A172 (cell line): ENCODE results near the gene AP1S1. TPM values are rescaled to one million over a fixed set of nuclear protein-coding genes. Genes with fewer than 3 reads are reported as not detected.
"Not testable (repeated sequence)": the region's sequence is repeated elsewhere in the genome, so short reads cannot be mapped to it uniquely, and the experiment has no call there.

Source experiments
- DNase-seq: peaks from one replicate; pipeline ENCODE4 v3.0.0-alpha.2; 2015; ENCODE audit warnings: low spot score
- total RNA-seq: library from RNA; depleted of rRNA; stranded (reverse); fragments of >200 nt; shearing (Covaris generic); gene quantifications from 2 replicates; pipeline ENCODE4 v1.2.3, GENCODE V29; 2014

AP1S1 gene
- total RNA-seq, 1 experiment from 2014 or later = 409 TPM

DNA sequence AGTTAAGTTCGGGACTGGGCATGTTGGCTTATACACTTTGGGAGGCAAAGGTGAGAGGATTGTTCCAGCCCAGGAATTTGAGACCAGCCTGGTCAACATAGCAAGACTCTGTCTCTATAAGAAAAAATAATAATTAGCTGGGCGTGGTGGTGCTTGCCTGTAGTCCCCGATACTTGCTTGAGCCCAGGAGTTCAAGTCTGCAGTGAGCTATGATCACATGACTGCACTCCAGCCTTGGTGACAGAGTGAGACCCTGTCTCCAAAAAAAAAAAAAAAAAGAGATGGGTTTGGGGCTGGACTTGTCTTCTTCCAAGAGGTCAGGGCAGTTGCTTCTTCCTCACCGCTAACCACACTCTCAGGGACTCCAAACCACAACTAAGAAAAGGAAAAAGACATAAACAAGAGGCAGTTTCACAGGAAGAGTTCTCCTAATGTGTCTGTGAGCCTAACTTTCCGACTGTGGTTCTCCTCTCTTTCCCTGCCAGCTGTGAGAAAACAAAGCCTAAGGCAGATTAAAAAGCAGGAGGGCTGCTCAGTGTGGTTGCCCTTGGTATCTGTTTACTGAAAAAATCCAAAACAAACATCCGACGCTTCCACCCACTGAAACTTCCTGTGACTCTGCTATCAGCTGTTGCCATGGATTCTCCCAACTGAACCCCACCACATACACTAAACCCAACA lies 29.8 kb upstream of the AP1S1 start:
- peak; percentile 93 for DNase-seq

DNA sequence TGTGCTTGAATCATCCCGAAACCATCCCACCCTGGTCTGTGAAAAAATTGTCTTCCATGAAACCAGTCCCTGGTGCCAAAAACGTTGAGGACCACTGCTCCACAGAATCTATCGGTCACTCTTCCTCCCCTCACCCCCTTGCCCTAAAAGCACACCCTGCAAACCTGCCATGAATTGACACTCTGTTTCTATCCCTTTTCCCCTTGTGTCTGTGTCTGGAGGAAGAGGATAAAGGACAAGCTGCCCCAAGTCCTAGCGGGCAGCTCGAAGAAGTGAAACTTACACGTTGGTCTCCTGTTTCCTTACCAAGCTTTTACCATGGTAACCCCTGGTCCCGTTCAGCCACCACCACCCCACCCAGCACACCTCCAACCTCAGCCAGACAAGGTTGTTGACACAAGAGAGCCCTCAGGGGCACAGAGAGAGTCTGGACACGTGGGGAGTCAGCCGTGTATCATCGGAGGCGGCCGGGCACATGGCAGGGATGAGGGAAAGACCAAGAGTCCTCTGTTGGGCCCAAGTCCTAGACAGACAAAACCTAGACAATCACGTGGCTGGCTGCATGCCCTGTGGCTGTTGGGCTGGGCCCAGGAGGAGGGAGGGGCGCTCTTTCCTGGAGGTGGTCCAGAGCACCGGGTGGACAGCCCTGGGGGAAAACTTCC lies 28.2 kb upstream of the AP1S1 start:
- DNase-seq = peak; percentile 89

DNA sequence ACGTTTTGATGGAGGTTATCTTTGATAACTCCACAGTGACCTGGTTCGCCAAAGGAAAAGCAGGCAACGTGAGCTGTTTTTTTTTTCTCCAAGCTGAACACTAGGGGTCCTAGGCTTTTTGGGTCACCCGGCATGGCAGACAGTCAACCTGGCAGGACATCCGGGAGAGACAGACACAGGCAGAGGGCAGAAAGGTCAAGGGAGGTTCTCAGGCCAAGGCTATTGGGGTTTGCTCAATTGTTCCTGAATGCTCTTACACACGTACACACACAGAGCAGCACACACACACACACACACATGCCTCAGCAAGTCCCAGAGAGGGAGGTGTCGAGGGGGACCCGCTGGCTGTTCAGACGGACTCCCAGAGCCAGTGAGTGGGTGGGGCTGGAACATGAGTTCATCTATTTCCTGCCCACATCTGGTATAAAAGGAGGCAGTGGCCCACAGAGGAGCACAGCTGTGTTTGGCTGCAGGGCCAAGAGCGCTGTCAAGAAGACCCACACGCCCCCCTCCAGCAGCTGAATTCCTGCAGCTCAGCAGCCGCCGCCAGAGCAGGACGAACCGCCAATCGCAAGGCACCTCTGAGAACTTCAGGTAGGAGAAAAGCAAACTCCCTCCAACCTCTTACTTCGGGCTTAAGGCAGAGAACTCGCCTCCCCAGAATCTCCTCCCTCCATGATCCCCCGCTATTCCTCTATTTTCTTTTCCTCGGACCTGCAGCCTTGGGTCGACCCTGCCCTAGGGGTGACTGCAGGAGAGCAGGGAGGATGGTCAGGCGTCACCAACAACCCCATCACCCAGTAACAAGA lies 27.4 kb upstream of the AP1S1 start, which contains the start of gene SERPINE1:
Gene SERPINE1, plus strand, starts transcription at position 454 of the 809 bp plus-strand sequence. CDS start 1,290 bp downstream, outside the sequence.
- peak; percentile 98 for DNase-seq

DNA sequence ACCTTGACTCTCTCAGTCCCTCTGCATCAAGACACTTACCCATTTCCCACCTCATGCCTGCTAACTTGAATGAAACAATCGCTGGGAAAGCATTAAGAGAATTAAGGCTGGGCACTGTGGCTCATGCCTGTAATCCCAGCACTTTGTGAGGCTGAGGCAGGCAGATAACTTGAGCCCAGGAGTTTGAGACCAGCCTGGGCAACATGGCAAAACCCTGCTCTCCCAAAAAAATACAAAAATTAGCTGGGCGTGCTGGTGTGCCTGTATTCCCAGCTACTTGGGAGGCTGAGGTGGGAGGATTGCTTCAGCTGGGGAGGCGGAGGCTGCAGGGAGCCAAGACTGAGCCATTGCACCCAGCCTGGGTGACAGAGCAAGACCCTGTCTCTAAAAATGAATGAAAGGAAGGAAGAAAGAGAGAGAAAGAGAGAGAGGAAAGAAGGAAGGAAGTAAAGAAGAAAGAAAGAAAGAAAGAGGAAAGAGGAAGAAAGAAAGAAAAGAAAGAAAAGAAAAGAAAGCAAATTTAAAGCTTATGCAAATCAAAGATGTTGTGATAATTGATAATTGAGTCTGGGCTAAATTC lies 26.7 kb upstream of the AP1S1 start:
- DNase-seq = no peak

DNA sequence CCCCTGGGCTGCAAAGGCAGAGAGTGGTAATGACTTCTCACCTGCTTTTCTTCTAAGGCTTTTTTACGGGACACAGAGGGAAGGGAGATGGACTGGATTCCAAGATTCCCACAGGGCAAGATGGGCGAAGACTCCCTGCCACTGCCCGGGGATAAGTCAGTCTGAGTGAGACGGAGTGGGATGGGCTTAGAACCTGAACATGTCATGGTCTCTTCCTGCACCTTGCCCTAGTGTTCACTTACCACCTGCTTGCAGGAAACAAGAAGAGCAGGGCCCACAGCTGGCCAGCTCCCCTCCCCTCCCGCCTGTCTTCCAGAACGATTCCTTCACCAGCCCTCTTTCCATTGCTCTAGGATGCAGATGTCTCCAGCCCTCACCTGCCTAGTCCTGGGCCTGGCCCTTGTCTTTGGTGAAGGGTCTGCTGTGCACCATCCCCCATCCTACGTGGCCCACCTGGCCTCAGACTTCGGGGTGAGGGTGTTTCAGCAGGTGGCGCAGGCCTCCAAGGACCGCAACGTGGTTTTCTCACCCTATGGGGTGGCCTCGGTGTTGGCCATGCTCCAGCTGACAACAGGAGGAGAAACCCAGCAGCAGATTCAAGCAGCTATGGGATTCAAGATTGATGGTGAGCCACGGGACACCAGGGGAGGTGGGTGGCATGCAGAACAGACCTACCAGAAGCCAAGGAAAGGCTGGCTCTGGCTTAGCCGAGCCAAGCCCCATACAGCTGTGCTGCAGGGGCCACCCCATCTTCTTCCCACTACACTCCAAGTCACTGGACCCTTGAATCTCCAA lies 26.0 kb upstream of the AP1S1 start:
- DNase-seq = peak; percentile 60

DNA sequence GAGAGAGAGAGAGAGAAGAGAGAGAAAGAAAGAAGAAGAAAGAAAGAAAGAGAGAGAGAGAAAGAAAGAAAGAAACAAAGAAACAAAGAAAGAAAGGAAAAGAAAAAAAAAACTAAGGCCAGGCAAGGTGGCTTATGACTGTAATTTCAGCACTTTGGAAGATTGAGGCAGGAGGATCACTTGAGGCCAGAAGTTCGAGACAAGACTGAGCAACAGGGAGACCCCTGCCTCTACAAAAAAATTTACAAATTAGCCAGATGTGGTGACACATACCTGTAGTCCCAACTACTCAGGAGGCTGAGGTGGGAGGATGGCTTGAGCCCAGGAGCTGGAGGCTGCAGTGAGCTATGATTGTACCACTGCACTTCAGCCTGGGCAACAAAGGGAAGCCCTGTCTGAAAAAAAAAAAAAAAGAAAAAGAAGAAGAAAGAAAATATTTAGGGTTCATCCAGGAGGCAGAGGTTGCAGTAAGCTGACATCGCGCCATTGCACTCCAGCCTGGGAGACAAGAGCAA lies 24.6 kb upstream of the AP1S1 start:
- DNase-seq = no peak

DNA sequence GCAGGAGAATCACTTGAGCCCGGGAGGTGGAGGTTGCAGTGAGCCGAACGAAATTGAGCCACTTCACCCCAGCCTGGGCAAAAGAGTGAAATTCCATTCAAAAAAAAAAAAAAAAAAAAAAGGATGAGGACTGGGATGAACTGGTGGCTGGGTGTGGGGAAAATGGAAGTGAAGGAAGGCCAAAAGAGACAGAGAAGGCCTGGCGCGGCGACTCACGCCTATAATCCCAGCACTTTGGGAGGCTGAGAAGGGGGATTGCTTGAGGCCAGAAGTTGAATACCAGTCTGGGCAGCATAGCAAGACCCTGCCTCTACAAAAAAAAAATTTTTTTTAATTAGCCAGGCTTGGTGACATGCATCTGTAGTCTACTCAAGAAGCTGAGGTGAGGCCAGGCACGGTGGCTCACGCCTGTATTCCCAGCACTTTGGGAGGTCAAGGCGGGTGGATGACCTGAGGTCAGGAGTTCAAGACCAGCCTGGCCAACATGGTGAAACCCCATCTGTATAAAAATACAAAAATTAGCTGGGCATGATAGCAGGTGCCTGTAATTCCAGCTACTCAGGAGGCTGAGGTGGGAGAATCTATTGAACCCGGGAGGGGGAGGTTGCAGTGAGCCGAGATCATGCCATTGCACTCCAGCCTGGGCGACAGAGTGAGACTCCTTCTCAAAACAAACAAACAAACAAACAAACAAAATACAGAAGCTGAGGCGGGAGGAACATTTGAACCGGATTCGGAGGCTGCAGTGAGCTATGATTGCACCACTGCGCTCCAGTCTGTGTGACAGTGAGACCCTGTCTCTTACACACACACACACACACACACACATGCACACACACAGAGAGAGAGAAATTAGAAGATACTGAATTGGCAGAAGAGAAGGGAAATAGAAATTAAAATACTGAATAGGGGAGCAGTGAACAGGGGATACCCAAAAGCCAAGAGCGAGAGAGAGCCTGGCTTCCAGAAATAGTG lies 21.4 kb upstream of the AP1S1 start:
- DNase-seq = not testable (repeated sequence)

DNA sequence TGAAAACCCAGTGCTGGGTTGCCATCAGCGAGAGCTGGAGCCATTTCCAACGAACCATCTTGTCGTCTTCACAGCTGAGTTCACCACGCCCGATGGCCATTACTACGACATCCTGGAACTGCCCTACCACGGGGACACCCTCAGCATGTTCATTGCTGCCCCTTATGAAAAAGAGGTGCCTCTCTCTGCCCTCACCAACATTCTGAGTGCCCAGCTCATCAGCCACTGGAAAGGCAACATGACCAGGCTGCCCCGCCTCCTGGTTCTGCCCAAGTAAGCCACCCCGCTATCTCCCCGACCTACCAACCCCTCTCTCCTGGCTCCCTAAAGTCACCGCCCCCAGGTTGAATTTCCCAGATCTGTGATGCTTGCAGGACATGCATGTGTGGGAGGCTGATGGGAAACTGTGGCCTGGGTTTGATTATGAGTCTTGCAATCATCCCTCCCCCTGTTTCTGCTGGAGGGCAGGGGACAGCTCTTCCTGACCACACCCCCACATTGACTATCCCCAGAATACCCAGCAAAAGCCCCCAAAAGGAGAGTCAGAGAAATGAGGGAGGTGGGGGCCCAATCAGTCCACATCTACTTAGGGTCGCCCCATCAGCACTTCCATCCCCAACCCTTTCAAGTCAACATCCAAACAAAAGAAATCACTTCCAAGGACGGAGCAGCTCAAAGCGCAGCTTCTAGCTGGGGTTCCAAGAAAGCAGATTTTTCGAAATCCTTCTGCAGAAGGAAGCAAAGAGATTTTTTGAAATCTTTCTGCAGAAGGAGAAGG lies 20.5 kb upstream of the AP1S1 start:
- DNase-seq = no peak

DNA sequence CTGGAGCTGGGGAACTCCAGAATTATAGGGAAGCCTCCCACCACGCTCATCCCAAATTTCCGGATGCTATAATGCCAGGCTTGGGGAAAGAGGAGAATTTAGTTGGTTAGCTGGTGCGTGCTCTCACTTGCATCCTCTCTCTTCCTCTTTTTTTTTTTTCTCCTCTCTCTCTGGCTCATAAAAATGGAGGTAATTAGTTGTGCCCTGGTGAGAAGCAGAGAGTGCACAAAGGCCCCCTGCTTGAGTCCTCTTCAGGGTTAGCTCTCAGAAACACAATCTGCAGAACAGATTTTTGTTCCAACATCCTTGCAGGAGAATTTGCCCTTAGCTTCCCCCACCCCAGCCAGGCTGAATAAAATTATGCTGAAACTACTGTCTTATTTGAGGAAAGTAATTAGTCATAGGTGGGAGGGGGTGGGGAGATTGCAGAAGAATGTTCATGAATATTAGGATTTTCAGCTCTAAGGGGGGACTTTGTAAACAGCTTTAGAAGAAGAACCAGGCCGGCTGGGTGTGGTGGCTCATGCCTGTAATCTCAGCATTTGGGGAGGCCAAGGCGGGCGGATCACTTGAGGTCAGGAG lies 19.8 kb upstream of the AP1S1 start:
- DNase-seq = no peak

DNA sequence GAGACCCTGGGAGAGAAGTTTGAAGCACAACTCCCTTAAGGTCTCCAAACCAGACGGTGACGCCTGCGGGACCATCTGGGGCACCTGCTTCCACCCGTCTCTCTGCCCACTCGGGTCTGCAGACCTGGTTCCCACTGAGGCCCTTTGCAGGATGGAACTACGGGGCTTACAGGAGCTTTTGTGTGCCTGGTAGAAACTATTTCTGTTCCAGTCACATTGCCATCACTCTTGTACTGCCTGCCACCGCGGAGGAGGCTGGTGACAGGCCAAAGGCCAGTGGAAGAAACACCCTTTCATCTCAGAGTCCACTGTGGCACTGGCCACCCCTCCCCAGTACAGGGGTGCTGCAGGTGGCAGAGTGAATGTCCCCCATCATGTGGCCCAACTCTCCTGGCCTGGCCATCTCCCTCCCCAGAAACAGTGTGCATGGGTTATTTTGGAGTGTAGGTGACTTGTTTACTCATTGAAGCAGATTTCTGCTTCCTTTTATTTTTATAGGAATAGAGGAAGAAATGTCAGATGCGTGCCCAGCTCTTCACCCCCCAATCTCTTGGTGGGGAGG lies 16.5 kb upstream of the AP1S1 start:
- DNase-seq = no peak

DNA sequence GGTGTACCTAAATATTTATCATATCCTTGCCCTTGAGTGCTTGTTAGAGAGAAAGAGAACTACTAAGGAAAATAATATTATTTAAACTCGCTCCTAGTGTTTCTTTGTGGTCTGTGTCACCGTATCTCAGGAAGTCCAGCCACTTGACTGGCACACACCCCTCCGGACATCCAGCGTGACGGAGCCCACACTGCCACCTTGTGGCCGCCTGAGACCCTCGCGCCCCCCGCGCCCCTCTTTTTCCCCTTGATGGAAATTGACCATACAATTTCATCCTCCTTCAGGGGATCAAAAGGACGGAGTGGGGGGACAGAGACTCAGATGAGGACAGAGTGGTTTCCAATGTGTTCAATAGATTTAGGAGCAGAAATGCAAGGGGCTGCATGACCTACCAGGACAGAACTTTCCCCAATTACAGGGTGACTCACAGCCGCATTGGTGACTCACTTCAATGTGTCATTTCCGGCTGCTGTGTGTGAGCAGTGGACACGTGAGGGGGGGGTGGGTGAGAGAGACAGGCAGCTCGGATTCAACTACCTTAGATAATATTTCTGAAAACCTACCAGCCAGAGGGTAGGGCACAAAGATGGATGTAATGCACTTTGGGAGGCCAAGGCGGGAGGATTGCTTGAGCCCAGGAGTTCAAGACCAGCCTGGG lies 15.9 kb upstream of the AP1S1 start:
- peak; percentile 98 for DNase-seq

DNA sequence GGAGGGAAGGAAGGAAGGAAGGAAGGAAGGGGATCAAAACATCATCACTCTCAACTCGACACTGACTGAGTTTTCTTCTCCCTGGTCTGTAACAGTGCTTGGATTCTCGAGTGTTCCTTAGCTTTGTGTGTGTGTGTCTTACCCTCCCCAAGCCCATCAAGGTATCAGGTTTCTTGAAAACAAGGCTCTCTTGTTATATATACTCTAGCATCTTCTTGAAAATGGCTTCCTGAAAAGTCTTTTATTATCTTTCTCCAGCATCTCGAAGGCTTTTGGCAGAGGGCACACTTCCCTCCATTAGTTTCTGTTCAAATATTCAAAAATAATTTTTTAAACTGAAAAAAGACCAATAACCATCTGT lies 14.0 kb upstream of the AP1S1 start:
- no peak for DNase-seq

DNA sequence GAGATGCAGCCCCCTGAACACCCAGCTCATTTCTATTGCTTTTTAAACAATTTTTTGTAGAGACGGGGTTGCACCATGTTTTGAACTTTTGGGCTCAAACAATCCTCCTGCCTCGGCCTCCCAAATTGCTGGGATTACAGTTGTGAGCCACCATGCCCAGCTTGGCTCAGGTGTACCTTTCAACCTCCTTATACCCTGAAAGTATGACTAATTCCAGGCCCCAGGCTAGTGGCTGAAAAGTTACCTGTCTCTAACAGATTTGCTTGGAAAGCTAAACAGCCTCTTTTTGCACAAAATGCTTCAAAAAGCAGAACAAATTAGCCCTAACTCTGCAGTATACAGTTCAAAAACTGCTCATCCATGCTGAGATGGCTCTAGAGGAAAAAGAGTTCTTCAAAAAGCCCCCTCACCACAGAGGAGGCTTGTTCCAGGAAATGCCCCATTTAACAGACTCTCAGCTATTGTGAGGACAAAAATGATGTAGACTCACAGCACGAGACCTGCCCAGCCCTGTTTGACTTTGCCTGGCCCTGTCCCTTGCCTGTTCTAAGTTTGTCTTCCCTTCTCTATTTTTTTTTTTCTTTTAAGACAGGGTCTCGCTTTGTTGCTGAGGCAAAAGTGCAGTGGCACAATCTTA lies 13.4 kb upstream of the AP1S1 start:
- DNase-seq = no peak

DNA sequence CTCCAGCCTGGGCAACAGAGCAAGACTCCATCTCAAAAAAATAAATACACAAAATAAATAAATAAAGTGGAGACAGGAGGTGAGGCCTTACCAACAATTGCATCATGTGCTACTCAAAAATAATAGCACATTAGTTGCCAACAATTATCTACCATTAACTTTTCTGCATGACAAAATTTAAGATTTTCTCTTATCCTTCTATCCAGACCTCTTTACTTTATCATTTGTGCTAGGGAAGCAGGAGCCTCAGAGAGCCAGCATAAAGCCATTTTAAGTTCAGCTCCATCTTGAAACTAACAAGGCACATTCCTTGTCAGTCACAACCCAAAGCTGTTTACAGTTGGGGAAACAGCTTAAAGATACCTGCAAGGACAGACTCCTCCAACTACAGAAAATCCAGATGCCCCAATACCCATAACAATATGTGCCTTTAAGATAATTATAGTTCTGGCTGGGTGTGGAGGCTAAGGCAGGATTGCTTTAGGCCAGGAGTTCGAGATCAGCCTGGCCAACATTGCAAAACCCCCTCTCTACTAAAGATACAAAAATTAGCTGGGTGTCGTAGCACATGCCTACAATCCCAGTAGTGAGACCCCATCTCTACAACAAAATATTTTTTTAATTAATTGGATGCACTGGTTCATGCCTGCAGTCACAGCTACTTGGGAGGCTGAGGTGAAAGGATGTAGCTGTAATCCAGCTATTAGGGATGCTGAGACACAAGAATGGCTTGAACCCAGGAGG lies 2.2 kb upstream of the AP1S1 start:
- no peak for DNase-seq

DNA sequence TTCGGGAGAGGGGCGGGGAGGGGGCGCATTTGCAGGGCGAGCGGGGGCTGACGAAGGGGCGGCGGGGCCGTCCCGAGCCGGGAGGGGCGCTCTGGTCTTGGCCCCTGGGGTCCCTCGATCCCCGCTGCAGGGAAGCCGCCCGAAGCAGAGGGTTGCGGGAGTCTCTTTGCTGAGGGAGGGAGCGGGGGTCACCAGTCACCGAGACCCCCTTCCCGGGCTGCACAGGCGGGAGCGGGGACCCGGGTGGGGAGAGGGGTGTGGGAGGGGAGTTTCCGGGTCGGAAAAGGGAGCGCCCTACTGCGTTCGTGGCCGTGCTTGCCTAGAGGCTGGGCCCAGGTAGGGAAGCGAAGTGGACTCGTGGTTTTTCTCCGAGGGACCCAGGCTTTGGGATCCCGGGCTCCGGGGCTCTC lies 422 bp downstream of the AP1S1 start:
- no peak for DNase-seq

DNA sequence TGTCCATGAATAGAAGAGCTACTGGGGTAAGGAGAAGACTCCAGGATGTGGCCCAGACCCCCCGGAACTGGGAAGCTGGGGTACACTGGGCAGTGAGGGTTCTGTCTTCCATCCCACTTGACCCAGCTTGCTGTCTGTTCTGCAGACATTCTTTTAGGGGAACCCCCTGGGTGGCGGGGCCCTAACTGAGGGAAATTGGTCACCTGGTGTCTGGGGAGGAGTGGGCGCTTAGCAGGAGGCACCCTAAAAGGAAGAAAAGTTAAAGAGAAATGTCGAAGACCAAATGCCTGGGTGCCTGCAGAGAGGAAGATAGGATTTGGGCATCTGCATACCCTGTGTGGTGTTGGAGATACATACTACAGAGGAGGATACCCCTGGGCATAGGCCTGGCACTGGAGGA lies 1.0 kb downstream of the AP1S1 start:
- DNase-seq = no peak

DNA sequence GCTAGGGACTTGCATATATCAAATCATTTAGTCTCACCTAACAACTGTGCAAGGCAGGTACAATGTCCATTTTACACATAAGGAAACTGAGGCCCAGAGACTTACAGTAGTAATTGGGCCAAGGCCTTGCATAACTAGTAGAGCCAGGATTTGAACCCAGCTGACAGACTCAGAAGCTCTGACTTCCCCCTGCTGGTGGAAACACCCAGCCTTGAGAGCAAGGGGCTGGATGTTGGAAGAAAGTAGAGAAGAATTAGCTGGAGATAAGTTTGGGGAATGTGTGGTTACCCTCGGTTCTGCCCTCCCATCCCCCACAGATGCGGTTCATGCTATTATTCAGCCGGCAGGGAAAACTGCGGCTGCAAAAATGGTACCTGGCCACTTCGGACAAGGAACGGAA lies 2.0 kb downstream of the AP1S1 start:
- DNase-seq = no peak
